GM23338 (cell line): ENCODE measurements around the gene CACNB2.

Experiments
- CREB1 ChIP-seq: fragments of 250-450 bp; sonication (Bioruptor Pico); IDR thresholded peaks from 2 replicates; pipeline ENCODE4 v1.5.0; 2020; ENCODE audit warnings: low read depth, mild to moderate bottlenecking, moderate library complexity
- CTCF ChIP-seq, 2 experiments: fragments of 200-600 bp in 1 of 2; sonication (generic) in 1 of 2; conservative IDR thresholded peaks; 2 replicates each; pipeline versions ENCODE4 v1.5.1 to v1.6.1; 2016 to 2017; ENCODE audit warnings: antibody characterized with exemption in 2 of 2, low read depth in 2 of 2, mild to moderate bottlenecking in 2 of 2, moderate library complexity in 1 of 2
- EZH2 ChIP-seq: fragments of 200-600 bp; sonication (generic); IDR thresholded peaks from one replicate; pipeline ENCODE4 v1.8.0; 2017; ENCODE audit warnings: antibody characterized with exemption, mild to moderate bottlenecking, low read depth; ENCODE audit not compliant: unreplicated experiment
- EZH2phosphoT487 ChIP-seq: fragments of 200-600 bp; sonication (generic); IDR thresholded peaks from one replicate; pipeline ENCODE4 v1.8.1; 2018; ENCODE audit warnings: antibody characterized with exemption; ENCODE audit not compliant: unreplicated experiment
- POLR2AphosphoS5 ChIP-seq: IDR thresholded peaks from 2 replicates; pipeline ENCODE4 v1.6.1; 2016; ENCODE audit warnings: antibody characterized with exemption, low read depth
- REST ChIP-seq: IDR thresholded peaks from one replicate; pipeline ENCODE4 v1.6.1; 2018; ENCODE audit warnings: antibody characterized with exemption; ENCODE audit not compliant: unreplicated experiment
- ZNF114 ChIP-seq: fragments of 250-450 bp; sonication (Bioruptor Pico); IDR thresholded peaks from 2 replicates; pipeline ENCODE4 v1.5.0; 2020; ENCODE audit warnings: mild to moderate bottlenecking, moderate library complexity

GRCh38 chr10:18421726-18422293, 281.6 kb downstream of the CACNB2 start:
- TF ChIP-seq CTCF (conservative IDR thresholded peaks at IDR 0.05; ENCODE audit: low read depth in 2 of 2) (no peak), EZH2 (no peak), REST (no peak), EZH2phosphoT487 (no peak), POLR2AphosphoS5 (no peak), ZNF114 (CRISPR knock-in tag) (no peak), CREB1 (CRISPR knock-in tag) (no peak)
